K562 (cell line): ENCODE data around the gene THOC5. TPM values are rescaled to one million over a fixed set of nuclear protein-coding genes. Genes with fewer than 3 reads are reported as not detected.

Experiments
- ATAC-seq: fragments of 200-7000 bp; cut with Tn5 transposase; 3 replicates; pipeline ENCODE4 v1.9.1; 2020; ENCODE audit warnings: moderate library complexity
- BruUV-seq: library from RNA; stranded (reverse); fragments of 400-500 nt; replicated peaks from 2 replicates; lab custom pipeline; 2021; lab: Mats Ljungman, UMichigan
- CTCF ChIA-PET: fragments of 300-600 bp; formaldehyde crosslinking; extraction: SDS; loops from one replicate; lab custom pipeline; 2021; ENCODE audit warnings: low intra/inter-chr PET ratio; lab: Yijun Ruan, JAX
- POLR2A ChIA-PET: fragments of 300-600, 350-650 bp; sonication (Branson Sonifier 250); formaldehyde crosslinking; extraction: SDS; loops from one replicate; lab custom pipeline; 2021; ENCODE audit warnings: antibody characterized with exemption, inconsistent platforms; lab: Yijun Ruan, JAX
- DNase-seq, 4 experiments: peaks; one replicate each; pipeline versions ENCODE4 v3.0.0 to v3.0.0-alpha.2; 2011 to 2018; ENCODE audit warnings: low spot score in 3 of 4, mixed read lengths in 3 of 4; ENCODE audit errors: extremely low read depth in 1 of 4
- FAIRE-seq: peaks from 2 replicates; lab custom pipeline; 2011; peaks lifted over from hg19 to GRCh38; lab: Jason Lieb, UNC
- H2AFZ ChIP-seq: 2 replicates; pipeline ENCODE4 v1.6.0; 2011; ENCODE audit warnings: low read depth, low read length, control low read depth, inconsistent platforms
- H3K27ac ChIP-seq: fragments of 200-600 bp; 3 replicates; pipeline ENCODE4 v1.8.0; 2011; ENCODE audit warnings: low read depth, mild to moderate bottlenecking, control low read depth, inconsistent platforms, low read length, moderate library complexity, mixed read lengths; ENCODE audit errors: extremely low read depth
- H3K27me3 ChIP-seq, 2 experiments: fragments of 300-600 bp in 1 of 2; 2 replicates in 1 of 2; 3 replicates in 1 of 2; pipeline versions ENCODE4 v1.6.0 to v1.8.0; 2011; ENCODE audit warnings: inconsistent platforms in 2 of 2, low read length in 2 of 2, mild to moderate bottlenecking in 1 of 2, mixed read lengths in 1 of 2, moderate library complexity in 1 of 2; ENCODE audit not compliant: control insufficient read depth in 2 of 2, insufficient read depth in 2 of 2
- H3K36me3 ChIP-seq: fragments of 300-600 bp; 3 replicates; pipeline ENCODE4 v1.8.0; 2011; ENCODE audit warnings: mild to moderate bottlenecking, low read length, inconsistent platforms; ENCODE audit not compliant: control insufficient read depth, insufficient read depth
- H3K4me1 ChIP-seq, 2 experiments: fragments of 200-600 bp in 1 of 2; replicated peaks in 1 of 2; 2 replicates in 1 of 2; 3 replicates in 1 of 2; pipeline versions ENCODE4 v1.5.1 to v1.8.0; 2011; ENCODE audit warnings: inconsistent platforms in 2 of 2, low read length in 2 of 2, mild to moderate bottlenecking in 1 of 2, mixed read lengths in 1 of 2, moderate library complexity in 1 of 2; ENCODE audit not compliant: control insufficient read depth in 2 of 2, insufficient read depth in 2 of 2
- H3K4me2 ChIP-seq: 2 replicates; pipeline ENCODE4 v1.6.1; 2011; ENCODE audit warnings: low read length, control low read depth, inconsistent platforms, mixed read lengths; ENCODE audit not compliant: insufficient read depth
- H3K4me3 ChIP-seq: fragments of 200-600 bp; sonication (generic), shearing (Covaris generic); 2 replicates; pipeline ENCODE4 v1.5.1; 2016; ENCODE audit warnings: control low read depth, inconsistent platforms
- H3K79me2 ChIP-seq: fragments of 200-600 bp; 3 replicates; pipeline ENCODE4 v1.8.0; 2011; ENCODE audit warnings: low read length, inconsistent platforms; ENCODE audit not compliant: control insufficient read depth, insufficient read depth
- H3K9ac ChIP-seq, 2 experiments: 2 replicates each; pipeline versions ENCODE4 v1.6.0 to v1.6.1; 2011; ENCODE audit warnings: low read depth in 2 of 2, low read length in 2 of 2, control low read depth in 1 of 2, inconsistent platforms in 1 of 2, mild to moderate bottlenecking in 1 of 2, mixed read lengths in 1 of 2; ENCODE audit not compliant: insufficient read depth in 1 of 2
- H3K9me1 ChIP-seq: one replicate; pipeline ENCODE4 v1.6.0; 2011; ENCODE audit warnings: inconsistent platforms, mild to moderate bottlenecking, low read length, moderate library complexity; ENCODE audit not compliant: control insufficient read depth, insufficient read depth
- H3K9me3 ChIP-seq: replicated peaks from 2 replicates; pipeline ENCODE4 v1.5.1; 2011; ENCODE audit warnings: low read depth, low read length, inconsistent platforms; ENCODE audit not compliant: control insufficient read depth, insufficient read depth
- H4K20me1 ChIP-seq: replicated peaks from 2 replicates; pipeline ENCODE4 v1.6.1; 2011; ENCODE audit warnings: low read length, inconsistent platforms, mixed read lengths; ENCODE audit not compliant: control insufficient read depth, insufficient read depth
- CHD1 ChIP-seq: fragments of 200-600 bp; sonication (generic); IDR thresholded peaks from one replicate; pipeline ENCODE4 v1.6.1; 2012; ENCODE audit warnings: mild to moderate bottlenecking, moderate library complexity, low read length, inconsistent platforms
- NFE2L1 ChIP-seq: fragments of 450-650 bp; IDR thresholded peaks from 2 replicates; pipeline ENCODE4 v1.6.1; 2016; ENCODE audit warnings: missing genetic modification characterization, low read depth, mild to moderate bottlenecking, missing compliant biosample characterization, moderate library complexity, borderline replicate concordance
- THAP12 ChIP-seq: fragments of 250-450 bp; sonication (Bioruptor Pico); IDR thresholded peaks from 2 replicates; pipeline ENCODE4 v1.9.0; 2021; ENCODE audit warnings: mild to moderate bottlenecking, inconsistent platforms
- ZNF316 ChIP-seq: fragments of 450-650 bp; IDR thresholded peaks from 2 replicates; pipeline ENCODE4 v1.6.1; 2016
- ZNF551 ChIP-seq: fragments of 250-450 bp; sonication (Bioruptor Pico); IDR thresholded peaks from 2 replicates; pipeline ENCODE4 v1.5.0; 2021; ENCODE audit warnings: mild to moderate bottlenecking, moderate library complexity
- WGBS: fragments of 100-300 bp; shearing (Covaris generic); methylation state at CpG from one replicate; pipeline ENCODE4 v1.1.6; 2016; ENCODE audit warnings: low coverage, mixed read lengths; ENCODE audit not compliant: insufficient coverage; ENCODE audit errors: missing lambda C conversion rate; 5-methylcytosine and 5-hydroxymethylcytosine counted together
- in situ Hi-C: fragments of 300-500 bp; cut with MboI; formaldehyde crosslinking; loops from 4 replicates; pipeline ENCODE4 v1.15.0; 2018; ENCODE audit warnings: inconsistent platforms, mixed read lengths
- intact Hi-C: fragments of 100-400 bp; cut with micrococcal nuclease; formaldehyde crosslinking; loops from 2 replicates; pipeline ENCODE4 v1.14.2; 2022
- polyA plus RNA-seq, 8 experiments: library from polyadenylated mRNA; depleted of rRNA in 4 of 8; stranded (reverse) in 5 of 8; unstranded in 3 of 8; fragments of >200 nt; fragmentation: Nextera tagmentation in 2 of 8; fragmentation: Illumina TruSeq in 1 of 8; extraction: Ambion mirVana in 2 of 8; extraction: Trizol in 1 of 8; gene quantifications; 2 replicates each; pipeline versions ENCODE4 v1.2.1 to v1.2.3, GENCODE V29; 2011 to 2014; ENCODE audit warnings: inconsistent platforms in 1 of 8, missing spikeins in 1 of 8
- total RNA-seq, 7 experiments: library from RNA; depleted of rRNA in 6 of 7; stranded (reverse); fragments of >200 nt in 6 of 7; fragmentation: Illumina TruSeq in 2 of 7; extraction: Trizol in 2 of 7; gene quantifications; 2 replicates each; pipeline versions ENCODE4 v1.2.1 to v1.2.3, GENCODE V29; 2011 to 2021; ENCODE audit warnings: low replicate concordance in 1 of 7
- TF ChIP-seq, protein P1 (sequence below): fragments of 200-600 bp; sonication (generic); IDR thresholded peaks from one replicate; pipeline ENCODE4 v1.6.1; 2012; ENCODE audit warnings: mild to moderate bottlenecking, low read depth, low read length, inconsistent platforms

Gene THOC5
- total and polyA plus RNA-seq, 9 of the 15 experiments (the other 6 are each of a cell fraction or from before 2014, with no cell fraction given), result 45.3 to 96.5 (median 51.4) TPM

- no peak for TF ChIP-seq THAP12 (CRISPR knock-in tag)
- peak; percentile 96 for TF ChIP-seq ZNF316
- TF ChIP-seq NFE2L1 (tag), result peak; percentile 83
Observed at GRCh38 chr22:29520851-29521250, 32.7 kb downstream of the THOC5 start (continued).

DNA sequence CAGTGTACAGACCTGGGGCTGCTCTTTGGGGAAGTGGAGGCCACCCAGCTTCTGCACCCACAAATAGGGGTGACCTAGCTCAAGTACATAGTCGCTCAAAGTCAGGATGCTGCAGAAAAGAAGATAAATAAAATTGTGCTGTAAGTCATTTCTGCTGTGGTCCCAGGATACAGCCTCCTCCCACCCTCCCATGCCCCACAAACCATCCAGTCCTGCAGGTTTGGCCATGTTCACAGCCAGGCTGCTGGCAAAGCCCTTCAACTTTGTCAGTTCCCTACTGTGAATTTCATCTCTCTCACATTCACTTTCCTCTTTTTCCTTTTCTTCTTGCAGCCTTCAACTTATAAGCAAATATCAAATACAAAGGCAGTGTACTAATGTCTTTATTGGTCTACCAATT is 33.6 kb downstream of the THOC5 start:
- in situ Hi-C loops, result loop anchor here (10.0 kb wide), 1 partner anchor 125 kb away; no protein-coding TSS in a partner anchor
- no peaks in the 10 kb centered on the region for H3K27me3 ChIP-seq
- WGBS, result no CpG with 5 or more reads among the region's 1 CpG
- H3K36me3 ChIP-seq, result peaks cover 82% of the 10 kb centered on the region
- no peak overlapping the region for H3K9ac ChIP-seq
- ATAC-seq (no peak), FAIRE-seq (no peak), DNase-seq (no peak)
- no peak overlapping the region for H2AFZ ChIP-seq
- BruUV-seq, result no TSS peak
- intact Hi-C loops, result no loop called here
- no peak overlapping the region for H3K27ac ChIP-seq
- no peak overlapping the region for H3K4me3 ChIP-seq
- ChIA-PET CTCF (no interaction called here), POLR2A (no interaction called here)
- H3K4me1 ChIP-seq, result peaks cover 0 to 10% of the 10 kb centered on the region in 2 experiments; a peak in 3 of 5 replicates
- H3K79me2 ChIP-seq, result no peaks in the 10 kb centered on the region
- no peaks in the 10 kb centered on the region for H3K9me3 ChIP-seq
- H3K4me2 ChIP-seq, result no peak overlapping the region
- peaks cover 2% of the 10 kb centered on the region for H3K9me1 ChIP-seq
- H4K20me1 ChIP-seq, result no peaks in the 10 kb centered on the region
- no peak for TF ChIP-seq ZNF551 (CRISPR knock-in tag)
- TF ChIP-seq CHD1, result no peak
- TF ChIP-seq, protein P1, sequence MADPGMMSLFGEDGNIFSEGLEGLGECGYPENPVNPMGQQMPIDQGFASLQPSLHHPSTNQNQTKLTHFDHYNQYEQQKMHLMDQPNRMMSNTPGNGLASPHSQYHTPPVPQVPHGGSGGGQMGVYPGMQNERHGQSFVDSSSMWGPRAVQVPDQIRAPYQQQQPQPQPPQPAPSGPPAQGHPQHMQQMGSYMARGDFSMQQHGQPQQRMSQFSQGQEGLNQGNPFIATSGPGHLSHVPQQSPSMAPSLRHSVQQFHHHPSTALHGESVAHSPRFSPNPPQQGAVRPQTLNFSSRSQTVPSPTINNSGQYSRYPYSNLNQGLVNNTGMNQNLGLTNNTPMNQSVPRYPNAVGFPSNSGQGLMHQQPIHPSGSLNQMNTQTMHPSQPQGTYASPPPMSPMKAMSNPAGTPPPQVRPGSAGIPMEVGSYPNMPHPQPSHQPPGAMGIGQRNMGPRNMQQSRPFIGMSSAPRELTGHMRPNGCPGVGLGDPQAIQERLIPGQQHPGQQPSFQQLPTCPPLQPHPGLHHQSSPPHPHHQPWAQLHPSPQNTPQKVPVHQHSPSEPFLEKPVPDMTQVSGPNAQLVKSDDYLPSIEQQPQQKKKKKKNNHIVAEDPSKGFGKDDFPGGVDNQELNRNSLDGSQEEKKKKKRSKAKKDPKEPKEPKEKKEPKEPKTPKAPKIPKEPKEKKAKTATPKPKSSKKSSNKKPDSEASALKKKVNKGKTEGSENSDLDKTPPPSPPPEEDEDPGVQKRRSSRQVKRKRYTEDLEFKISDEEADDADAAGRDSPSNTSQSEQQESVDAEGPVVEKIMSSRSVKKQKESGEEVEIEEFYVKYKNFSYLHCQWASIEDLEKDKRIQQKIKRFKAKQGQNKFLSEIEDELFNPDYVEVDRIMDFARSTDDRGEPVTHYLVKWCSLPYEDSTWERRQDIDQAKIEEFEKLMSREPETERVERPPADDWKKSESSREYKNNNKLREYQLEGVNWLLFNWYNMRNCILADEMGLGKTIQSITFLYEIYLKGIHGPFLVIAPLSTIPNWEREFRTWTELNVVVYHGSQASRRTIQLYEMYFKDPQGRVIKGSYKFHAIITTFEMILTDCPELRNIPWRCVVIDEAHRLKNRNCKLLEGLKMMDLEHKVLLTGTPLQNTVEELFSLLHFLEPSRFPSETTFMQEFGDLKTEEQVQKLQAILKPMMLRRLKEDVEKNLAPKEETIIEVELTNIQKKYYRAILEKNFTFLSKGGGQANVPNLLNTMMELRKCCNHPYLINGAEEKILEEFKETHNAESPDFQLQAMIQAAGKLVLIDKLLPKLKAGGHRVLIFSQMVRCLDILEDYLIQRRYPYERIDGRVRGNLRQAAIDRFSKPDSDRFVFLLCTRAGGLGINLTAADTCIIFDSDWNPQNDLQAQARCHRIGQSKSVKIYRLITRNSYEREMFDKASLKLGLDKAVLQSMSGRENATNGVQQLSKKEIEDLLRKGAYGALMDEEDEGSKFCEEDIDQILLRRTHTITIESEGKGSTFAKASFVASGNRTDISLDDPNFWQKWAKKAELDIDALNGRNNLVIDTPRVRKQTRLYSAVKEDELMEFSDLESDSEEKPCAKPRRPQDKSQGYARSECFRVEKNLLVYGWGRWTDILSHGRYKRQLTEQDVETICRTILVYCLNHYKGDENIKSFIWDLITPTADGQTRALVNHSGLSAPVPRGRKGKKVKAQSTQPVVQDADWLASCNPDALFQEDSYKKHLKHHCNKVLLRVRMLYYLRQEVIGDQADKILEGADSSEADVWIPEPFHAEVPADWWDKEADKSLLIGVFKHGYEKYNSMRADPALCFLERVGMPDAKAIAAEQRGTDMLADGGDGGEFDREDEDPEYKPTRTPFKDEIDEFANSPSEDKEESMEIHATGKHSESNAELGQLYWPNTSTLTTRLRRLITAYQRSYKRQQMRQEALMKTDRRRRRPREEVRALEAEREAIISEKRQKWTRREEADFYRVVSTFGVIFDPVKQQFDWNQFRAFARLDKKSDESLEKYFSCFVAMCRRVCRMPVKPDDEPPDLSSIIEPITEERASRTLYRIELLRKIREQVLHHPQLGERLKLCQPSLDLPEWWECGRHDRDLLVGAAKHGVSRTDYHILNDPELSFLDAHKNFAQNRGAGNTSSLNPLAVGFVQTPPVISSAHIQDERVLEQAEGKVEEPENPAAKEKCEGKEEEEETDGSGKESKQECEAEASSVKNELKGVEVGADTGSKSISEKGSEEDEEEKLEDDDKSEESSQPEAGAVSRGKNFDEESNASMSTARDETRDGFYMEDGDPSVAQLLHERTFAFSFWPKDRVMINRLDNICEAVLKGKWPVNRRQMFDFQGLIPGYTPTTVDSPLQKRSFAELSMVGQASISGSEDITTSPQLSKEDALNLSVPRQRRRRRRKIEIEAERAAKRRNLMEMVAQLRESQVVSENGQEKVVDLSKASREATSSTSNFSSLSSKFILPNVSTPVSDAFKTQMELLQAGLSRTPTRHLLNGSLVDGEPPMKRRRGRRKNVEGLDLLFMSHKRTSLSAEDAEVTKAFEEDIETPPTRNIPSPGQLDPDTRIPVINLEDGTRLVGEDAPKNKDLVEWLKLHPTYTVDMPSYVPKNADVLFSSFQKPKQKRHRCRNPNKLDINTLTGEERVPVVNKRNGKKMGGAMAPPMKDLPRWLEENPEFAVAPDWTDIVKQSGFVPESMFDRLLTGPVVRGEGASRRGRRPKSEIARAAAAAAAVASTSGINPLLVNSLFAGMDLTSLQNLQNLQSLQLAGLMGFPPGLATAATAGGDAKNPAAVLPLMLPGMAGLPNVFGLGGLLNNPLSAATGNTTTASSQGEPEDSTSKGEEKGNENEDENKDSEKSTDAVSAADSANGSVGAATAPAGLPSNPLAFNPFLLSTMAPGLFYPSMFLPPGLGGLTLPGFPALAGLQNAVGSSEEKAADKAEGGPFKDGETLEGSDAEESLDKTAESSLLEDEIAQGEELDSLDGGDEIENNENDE, result no peak
